GM18870 (cell line): Measurements from ENCODE around the gene MCEE.
"Not testable (repeated sequence)": the region's sequence is repeated elsewhere in the genome, so short reads cannot be mapped to it uniquely, and the experiment has no call there.

ENCODE experiments used
- ATAC-seq: cut with Tn5 transposase; IDR thresholded peaks from one replicate; pipeline ENCODE4 v1.9.1; 2021; ENCODE audit warnings: moderate library complexity; ENCODE audit not compliant: unreplicated experiment

Gene MCEE

DNA sequence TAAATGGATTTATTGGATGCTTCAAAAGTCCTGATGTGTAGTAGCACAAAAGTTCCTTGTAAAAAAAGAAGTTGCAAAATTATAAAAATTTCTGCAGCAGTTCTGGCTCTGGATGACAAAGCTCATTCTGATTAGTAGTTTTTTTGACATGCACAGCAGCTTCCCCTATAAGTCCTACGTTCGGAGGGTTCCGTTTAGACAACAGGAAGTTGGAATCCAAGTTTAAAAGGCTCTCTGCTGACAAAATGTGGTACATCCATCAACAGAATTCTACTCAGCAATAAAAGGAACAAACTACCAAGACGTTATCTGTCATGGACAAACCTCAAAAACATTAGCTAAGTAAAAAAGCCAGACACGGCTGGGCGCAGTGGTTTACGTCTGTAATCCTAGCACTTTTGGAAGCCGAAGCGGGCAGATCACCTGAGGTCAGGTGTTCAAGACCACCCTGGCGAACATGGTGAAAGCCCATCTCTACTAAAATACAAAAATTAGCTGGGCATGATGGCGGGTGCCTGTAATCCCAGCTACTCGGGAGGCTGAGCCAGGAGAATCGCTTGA lies 46.2 kb downstream of the MCEE start:
- ATAC-seq, result not testable (repeated sequence)

- not testable (repeated sequence) for ATAC-seq
Measured at GRCh38 chr2:71083297-71083696, 46.7 kb downstream of the MCEE start.

DNA sequence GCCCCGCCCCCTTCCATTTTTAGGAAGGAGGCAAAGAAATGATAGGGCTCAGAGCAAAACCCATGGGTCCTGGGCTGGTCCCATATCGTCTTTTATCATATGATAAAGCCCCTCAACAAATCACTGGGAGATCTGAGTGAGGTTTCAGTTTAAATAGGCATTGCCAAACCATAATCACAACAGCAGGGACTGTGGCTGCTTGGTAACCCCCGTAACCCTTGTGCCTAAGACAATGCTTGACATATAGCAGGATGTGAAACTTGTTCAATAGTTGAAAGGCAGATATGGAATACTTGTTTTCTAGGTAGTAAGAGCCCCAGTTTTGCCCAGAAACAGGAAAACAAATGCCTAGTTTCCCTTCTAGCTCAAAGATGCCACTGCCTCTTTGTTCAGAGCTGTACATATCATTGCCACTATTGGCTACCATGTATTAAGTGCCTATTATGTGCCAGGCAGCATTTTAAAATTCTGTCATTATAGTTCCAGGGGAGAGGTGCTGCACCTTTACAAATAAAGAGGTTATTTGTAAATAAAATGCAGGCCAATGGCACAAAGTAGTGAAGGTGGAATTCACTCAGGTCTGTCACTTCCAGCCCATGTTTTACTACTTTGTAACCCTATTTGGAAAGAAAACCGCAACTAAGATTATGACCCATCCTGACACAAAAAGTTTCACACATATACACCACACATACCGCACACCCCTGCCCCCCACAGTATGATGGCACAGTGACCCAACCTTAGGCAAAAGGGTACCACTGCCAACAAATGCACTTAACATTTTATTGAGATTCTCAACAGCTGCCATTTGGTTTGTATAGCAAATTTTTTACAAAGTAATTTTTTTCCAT lies 47.4 kb downstream of the MCEE start:
- peak; percentile 60 for ATAC-seq

DNA sequence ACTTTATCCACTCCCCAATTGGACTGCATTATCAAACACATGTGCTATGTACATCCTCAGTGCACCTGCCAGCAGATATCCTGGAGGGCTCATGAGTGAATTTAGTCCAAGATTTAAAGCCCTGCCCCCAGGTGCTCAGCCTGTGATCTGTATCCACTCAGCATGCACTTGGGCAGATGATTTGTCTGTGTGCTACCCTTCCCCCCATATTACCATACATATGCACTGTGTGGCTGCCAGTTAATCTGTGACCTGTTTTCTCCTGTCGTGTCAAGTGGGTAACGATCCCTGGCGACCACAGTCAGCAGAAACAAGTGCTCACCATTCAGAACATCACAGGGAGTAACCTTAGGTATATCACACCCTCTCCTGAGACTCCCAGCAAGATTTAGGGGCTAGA lies 51.4 kb downstream of the MCEE start:
- ATAC-seq, result no peak

DNA sequence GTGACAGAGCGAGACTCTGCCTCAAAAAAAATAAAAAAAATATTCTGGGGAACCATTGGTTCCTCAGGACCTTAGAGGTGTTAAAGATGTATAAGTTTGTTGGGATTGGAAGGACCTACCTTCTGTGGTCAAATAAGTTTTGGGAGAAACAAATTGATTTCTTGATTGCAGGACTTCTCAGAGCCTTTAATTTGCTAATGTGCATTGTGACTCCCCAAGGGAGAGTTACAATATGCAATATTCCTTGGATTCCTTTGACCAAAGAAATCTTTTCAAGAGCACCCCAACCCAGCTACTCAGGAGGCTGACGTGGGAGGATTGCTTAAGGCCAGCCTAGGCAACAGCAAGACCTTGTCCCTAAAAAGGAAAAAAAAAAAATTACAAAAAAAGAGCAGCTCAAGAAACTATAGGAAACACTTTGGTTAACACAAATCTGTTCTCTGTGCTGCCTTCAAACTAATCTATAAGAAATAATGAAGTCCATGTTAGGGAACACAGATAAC lies 55.1 kb downstream of the MCEE start:
- no peak for ATAC-seq

DNA sequence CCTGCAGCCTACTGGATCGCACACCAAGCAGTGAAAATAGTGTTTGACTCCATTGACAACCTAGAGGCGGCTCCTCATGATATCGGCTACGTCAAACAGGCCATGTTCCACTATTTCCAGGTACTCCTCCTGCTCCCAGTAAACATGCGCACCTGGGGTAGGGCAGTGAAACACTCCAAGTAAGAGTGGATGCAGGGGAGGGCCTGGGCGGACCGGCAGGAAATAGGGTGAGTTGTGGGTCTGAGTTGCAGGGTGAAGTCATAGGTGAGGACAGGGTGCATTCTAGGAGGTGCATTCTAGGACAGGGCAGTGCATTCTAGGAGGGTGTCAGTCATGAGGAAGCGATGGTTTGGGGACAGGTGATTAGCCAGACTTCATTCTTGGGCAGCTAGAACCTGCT lies 56.6 kb downstream of the MCEE start:
- ATAC-seq, result no peak

GRCh38 chr2:71072492-71072891 lies 57.5 kb downstream of the MCEE start:
- ATAC-seq, result no peak

DNA sequence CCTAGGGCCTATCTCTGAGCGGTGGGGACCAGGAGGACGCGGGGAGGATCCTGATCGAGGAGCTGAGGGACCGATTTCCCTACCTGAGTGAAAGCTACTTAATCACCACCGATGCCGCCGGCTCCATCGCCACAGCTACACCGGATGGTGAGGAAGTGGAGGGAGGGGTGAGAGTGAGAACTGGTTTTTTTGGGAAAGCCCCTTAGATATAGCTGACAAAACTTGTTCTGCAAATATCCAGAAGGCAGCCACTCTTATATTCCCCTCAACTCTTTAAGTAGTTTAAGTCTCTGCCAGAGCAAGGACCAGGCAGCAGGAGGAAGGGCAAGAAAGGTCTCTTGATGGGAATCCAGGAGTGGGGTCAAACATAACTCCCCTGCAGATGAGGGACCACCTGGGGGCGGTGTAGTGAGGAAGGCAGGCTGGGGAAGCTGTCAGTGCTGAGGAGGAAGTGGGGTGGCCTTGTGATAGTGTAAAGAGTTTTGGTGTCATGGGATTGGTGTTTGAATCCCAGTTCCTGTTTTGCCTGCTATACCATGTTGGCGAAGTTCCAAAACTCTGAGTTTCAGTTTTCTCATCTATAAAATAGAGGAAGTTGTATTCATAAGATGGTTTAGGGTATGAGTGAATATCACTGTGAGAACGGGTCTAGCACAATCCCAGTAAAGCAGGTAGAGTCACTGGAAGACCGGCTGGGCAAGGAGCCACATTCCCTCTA lies 58.2 kb downstream of the MCEE start:
- peak; percentile 49 for ATAC-seq

- ATAC-seq, result no peak
Measured at GRCh38 chr2:71070294-71071093, 59.5 kb downstream of the MCEE start.

GRCh38 chr2:71069376-71069775 lies 60.7 kb downstream of the MCEE start:
- no peak for ATAC-seq

- peak; percentile 59 for ATAC-seq
Measured at GRCh38 chr2:71068218-71069035, 61.6 kb downstream of the MCEE start, which contains the start of gene NAGK. Gene NAGK (plus strand): TSS chr2:71068648. CDS start chr2:71068684, 36 bp downstream.

DNA sequence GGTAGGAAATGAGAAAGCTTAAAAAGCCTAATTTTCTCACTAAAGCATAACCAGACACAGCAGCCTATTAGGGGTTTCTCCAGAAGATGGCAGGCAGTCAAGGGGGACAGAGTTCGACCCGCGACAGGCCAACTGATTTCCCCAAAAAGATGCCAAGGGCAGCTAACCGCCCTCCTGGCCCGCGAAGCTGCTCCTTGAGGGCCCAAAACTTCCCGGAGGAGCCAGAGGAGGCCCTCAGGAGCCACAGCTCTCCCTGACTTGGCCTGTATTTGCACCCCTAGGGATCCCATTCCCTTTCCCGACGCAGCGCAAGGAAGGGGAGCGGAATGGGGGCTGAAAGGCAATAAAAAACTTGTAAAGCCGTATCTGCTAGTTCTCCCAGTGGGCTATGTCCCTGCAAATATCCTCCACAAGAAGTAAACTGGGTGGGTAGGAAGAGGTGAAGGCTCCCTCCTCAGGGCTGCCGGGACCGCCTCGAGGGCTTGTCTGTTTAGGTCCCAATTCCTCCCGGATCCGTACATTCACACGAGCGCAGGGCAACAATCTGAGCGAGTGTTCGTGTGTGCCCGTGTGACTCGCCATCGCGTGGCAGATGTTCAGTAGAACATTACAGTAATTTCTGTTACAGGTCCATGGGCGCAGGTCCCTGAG lies 62.3 kb downstream of the MCEE start:
- ATAC-seq, result peak; percentile 4

DNA sequence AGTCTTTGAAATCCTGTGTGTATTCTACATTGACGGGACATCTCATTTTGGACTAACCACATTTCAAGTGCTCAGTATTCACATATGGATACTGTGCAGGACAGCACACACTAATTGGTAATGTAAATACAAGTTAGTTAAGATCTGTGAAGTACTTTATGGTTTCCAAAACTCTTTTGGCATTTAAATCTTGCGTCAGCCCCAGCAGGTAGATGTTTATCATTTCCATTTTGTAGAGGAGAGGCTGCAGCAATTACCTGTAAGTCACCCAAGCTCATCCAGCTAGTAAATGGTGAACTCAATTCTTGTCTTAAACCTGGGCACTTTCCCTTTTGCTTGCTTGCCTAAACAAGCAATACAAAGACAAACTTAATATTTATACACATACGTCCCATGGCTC lies 63.2 kb downstream of the MCEE start:
- ATAC-seq, result no peak

DNA sequence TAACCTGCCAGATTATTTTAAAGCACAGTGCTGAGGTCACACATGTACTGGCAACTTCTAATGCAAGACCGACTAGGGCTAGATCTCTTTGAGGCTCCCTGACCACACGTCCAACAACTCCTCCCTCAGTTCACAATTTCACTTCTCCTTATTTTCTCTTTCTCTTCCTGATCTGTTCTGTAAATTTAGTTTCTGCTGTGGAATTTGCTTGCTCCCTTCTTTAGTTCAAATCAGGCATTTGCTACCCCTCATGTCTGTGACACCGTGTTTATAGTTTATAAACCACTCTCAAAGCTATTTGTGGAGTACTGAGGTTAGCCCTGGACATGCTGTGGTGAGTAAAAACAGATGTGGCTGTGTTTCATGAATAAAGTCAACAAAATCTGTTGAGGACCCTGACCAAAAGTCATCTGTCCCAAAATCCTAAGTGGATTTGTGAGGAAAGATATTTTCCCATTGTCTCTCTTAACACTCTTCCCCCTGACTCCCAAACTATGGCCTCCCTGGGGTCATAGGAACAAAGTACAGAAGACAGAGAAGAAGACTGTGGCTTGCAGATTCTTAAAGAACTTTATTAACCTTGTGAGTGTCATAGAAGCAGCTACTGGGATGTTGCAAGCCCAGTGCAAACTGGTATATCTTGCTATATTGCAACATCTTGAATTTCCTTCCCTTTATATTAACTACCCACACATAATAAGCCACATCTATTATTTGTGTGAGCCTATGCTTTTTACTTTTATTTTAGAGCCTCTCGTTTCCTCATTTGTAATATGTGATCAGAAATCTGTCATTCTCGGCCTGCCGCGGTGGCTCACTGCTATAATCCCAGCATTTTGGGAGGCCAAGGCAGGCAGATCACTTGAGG lies 65.0 kb downstream of the MCEE start:
- no peak for ATAC-seq

GRCh38 chr2:71064110-71064611 lies 65.9 kb downstream of the MCEE start:
- no peak for ATAC-seq

DNA sequence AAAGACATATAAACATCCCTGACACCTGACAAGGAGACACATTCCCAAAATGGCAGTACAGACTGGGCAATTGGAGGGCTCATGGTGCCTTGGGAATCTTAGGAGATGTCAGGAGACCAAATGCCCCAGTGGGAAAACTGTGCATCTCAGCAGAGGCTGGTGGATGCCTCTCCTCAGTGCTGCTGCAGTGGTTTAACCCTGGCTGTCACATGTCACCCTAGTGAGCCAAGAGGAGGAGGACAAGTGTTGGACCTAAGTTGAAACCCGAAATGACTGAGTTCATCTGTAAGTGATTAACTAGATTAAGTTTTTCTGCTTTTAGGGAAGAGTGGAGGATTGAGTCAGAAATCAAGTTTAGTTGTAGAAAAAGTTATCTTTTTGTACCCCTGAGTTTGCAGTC lies 66.8 kb downstream of the MCEE start:
- ATAC-seq, result no peak

DNA sequence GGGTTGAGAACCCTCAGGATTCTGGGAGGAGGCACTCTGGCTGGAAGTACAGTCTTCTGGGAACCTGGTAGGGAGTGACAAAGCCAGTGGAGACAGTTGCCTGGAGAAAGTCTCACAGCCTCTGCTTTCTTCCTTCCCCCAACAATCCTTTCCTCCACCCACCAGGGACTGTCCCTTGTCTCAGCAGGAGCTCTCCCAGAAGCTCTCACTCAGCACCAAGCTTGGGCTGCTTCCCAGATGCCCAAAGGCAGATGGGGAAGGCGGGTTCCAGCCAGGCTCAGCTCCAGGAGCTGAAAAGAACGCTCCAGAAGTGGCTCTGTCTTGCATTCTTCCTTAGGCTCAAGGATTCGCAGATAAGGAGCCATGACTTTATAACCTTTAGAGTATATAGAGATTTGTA lies 69.2 kb downstream of the MCEE start:
- no peak for ATAC-seq

- no peak for ATAC-seq
Measured at GRCh38 chr2:71060211-71060610, 69.8 kb downstream of the MCEE start.
